Measurements from ENCODE around the gene C19orf12.

C19orf12 gene

DNA sequence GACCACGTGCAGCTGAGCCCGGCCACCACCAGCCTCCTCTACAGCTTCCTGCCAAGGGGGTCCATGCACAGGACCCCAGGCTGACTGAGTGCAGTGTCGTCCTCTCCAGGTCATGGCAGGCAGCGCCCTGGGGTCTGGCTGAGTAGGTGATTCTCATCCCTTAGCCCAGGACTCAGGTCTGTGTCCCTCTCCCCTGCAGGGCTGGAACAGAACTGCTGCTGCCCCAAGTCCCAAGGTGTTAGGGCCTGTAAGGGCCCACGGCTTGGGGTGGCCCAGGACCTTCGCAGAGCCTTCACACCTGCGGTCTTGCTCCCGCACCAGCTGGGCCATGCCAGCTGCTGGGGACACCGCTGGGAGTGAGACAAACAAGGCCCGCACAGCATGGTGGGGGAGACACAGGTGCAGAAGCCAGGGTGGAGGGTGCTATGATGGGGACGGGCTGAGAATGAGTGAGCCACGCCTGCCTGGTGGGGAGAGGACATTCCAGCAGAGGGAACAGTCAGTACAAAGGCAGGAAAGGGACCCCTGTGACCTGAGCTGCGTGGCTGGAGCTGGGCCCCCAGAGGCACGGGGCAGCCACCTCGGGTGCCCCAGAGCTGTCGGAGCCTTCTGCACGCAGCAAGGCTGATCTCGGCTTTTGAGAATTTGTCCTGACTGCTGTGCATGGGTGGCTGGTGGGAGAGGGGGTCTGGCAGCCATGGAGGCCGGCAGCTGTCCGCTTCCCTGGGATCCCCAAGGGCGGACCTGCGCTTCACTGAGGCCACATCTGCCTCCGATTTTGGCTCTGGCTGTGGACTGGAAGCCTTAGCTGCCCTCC lies 37.9 kb downstream of the C19orf12 start:
- no peak for ATAC-seq

GRCh38 chr19:29676586-29676985 lies 38.5 kb downstream of the C19orf12 start:
- no peak for TF ChIP-seq SNAI2 (CRISPR knock-in tag; IDR thresholded peaks at IDR 0.05)
- TF ChIP-seq, protein P1, sequence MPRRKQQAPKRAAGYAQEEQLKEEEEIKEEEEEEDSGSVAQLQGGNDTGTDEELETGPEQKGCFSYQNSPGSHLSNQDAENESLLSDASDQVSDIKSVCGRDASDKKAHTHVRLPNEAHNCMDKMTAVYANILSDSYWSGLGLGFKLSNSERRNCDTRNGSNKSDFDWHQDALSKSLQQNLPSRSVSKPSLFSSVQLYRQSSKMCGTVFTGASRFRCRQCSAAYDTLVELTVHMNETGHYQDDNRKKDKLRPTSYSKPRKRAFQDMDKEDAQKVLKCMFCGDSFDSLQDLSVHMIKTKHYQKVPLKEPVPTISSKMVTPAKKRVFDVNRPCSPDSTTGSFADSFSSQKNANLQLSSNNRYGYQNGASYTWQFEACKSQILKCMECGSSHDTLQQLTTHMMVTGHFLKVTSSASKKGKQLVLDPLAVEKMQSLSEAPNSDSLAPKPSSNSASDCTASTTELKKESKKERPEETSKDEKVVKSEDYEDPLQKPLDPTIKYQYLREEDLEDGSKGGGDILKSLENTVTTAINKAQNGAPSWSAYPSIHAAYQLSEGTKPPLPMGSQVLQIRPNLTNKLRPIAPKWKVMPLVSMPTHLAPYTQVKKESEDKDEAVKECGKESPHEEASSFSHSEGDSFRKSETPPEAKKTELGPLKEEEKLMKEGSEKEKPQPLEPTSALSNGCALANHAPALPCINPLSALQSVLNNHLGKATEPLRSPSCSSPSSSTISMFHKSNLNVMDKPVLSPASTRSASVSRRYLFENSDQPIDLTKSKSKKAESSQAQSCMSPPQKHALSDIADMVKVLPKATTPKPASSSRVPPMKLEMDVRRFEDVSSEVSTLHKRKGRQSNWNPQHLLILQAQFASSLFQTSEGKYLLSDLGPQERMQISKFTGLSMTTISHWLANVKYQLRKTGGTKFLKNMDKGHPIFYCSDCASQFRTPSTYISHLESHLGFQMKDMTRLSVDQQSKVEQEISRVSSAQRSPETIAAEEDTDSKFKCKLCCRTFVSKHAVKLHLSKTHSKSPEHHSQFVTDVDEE (CRISPR knock-in tag; IDR thresholded peaks at IDR 0.05) = no peak
- no peak for TF ChIP-seq ZNF8 (CRISPR knock-in tag; IDR thresholded peaks at IDR 0.05)
- TF ChIP-seq BACH2 (CRISPR knock-in tag; IDR thresholded peaks at IDR 0.05; ENCODE audit: borderline replicate concordance) = no peak

More for the DNA sequence above, 37.9 kb downstream of the C19orf12 start:
- TF ChIP-seq TCF4 (CRISPR knock-in tag; IDR thresholded peaks at IDR 0.05; ENCODE audit: borderline replicate concordance) (no peak), ZNF70 (CRISPR knock-in tag; IDR thresholded peaks at IDR 0.05) (no peak), CSDC2 (CRISPR knock-in tag; IDR thresholded peaks at IDR 0.05) (no peak), PPARA (CRISPR knock-in tag; IDR thresholded peaks at IDR 0.05; ENCODE audit: borderline replicate concordance) (no peak), BACH2 (CRISPR knock-in tag; IDR thresholded peaks at IDR 0.05; ENCODE audit: borderline replicate concordance) (no peak), ESRRG (CRISPR knock-in tag; IDR thresholded peaks at IDR 0.05) (no peak), RARB (CRISPR knock-in tag; IDR thresholded peaks at IDR 0.05) (no peak), ISL1 (CRISPR knock-in tag; IDR thresholded peaks at IDR 0.05) (no peak), CREB5 (CRISPR knock-in tag; IDR thresholded peaks at IDR 0.05; ENCODE audit: low read depth) (no peak), POU6F1 (CRISPR knock-in tag; IDR thresholded peaks at IDR 0.05; ENCODE audit: borderline replicate concordance, low read depth) (no peak), OSR1 (CRISPR knock-in tag; IDR thresholded peaks at IDR 0.05) (no peak), ARNTL (CRISPR knock-in tag; IDR thresholded peaks at IDR 0.05; ENCODE audit: borderline replicate concordance, low read depth) (no peak), TOX (CRISPR knock-in tag; IDR thresholded peaks at IDR 0.05; ENCODE audit: borderline replicate concordance) (no peak), ZC3H10 (CRISPR knock-in tag; IDR thresholded peaks at IDR 0.05) (no peak), ZNF8 (CRISPR knock-in tag; IDR thresholded peaks at IDR 0.05) (no peak), ZFP30 (CRISPR knock-in tag; IDR thresholded peaks at IDR 0.05) (no peak), ZFP3 (CRISPR knock-in tag; IDR thresholded peaks at IDR 0.05) (no peak)

GRCh38 chr19:29675650-29676186 lies 39.3 kb downstream of the C19orf12 start:
- no peak for ATAC-seq
- TF ChIP-seq ESRRG (CRISPR knock-in tag; IDR thresholded peaks at IDR 0.05) = no peak
- TF ChIP-seq PPARA (CRISPR knock-in tag; IDR thresholded peaks at IDR 0.05; ENCODE audit: borderline replicate concordance) = no peak
- TF ChIP-seq BACH2 (CRISPR knock-in tag; IDR thresholded peaks at IDR 0.05; ENCODE audit: borderline replicate concordance) = no peak
- no peak for TF ChIP-seq TOX (CRISPR knock-in tag; IDR thresholded peaks at IDR 0.05; ENCODE audit: borderline replicate concordance)
- no peak for TF ChIP-seq CREB5 (CRISPR knock-in tag; IDR thresholded peaks at IDR 0.05; ENCODE audit: low read depth)

More at GRCh38 chr19:29676586-29676985, 38.5 kb downstream of the C19orf12 start:
- no peak for ATAC-seq

- ATAC-seq = no peak
- TF ChIP-seq CSDC2 (CRISPR knock-in tag; IDR thresholded peaks at IDR 0.05) (no peak), ZFP30 (CRISPR knock-in tag; IDR thresholded peaks at IDR 0.05) (no peak), ZNF8 (CRISPR knock-in tag; IDR thresholded peaks at IDR 0.05) (no peak), ZNF565 (CRISPR knock-in tag; conservative IDR thresholded peaks at IDR 0.05; ENCODE audit: low read depth) (no peak), TOX (CRISPR knock-in tag; IDR thresholded peaks at IDR 0.05; ENCODE audit: borderline replicate concordance) (no peak), PPARA (CRISPR knock-in tag; IDR thresholded peaks at IDR 0.05; ENCODE audit: borderline replicate concordance) (no peak), ESRRG (CRISPR knock-in tag; IDR thresholded peaks at IDR 0.05) (no peak), ZNF70 (CRISPR knock-in tag; IDR thresholded peaks at IDR 0.05) (no peak), TCF4 (CRISPR knock-in tag; IDR thresholded peaks at IDR 0.05; ENCODE audit: borderline replicate concordance) (no peak)
- TF ChIP-seq, protein P2, sequence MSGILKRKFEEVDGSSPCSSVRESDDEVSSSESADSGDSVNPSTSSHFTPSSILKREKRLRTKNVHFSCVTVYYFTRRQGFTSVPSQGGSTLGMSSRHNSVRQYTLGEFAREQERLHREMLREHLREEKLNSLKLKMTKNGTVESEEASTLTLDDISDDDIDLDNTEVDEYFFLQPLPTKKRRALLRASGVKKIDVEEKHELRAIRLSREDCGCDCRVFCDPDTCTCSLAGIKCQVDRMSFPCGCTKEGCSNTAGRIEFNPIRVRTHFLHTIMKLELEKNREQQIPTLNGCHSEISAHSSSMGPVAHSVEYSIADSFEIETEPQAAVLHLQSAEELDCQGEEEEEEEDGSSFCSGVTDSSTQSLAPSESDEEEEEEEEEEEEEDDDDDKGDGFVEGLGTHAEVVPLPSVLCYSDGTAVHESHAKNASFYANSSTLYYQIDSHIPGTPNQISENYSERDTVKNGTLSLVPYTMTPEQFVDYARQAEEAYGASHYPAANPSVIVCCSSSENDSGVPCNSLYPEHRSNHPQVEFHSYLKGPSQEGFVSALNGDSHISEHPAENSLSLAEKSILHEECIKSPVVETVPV (CRISPR knock-in tag; IDR thresholded peaks at IDR 0.05) = no peak
Observed at GRCh38 chr19:29675120-29675649, 39.9 kb downstream of the C19orf12 start.

All from SK-N-SH treated with all-trans-retinoic acid at 6 μM for 48 hours (cell line).